ENCODE data around the gene RBM26. TPM values are rescaled to one million over a fixed set of nuclear protein-coding genes. Genes with fewer than 3 reads are reported as not detected.

Gene RBM26
- total and polyA plus RNA-seq, 2 donors (not counting 1 experiment from before 2014, with no cell fraction given), result 19.9 to 20.3 TPM

GRCh38 chr13:79404985-79405384, 1.1 kb downstream of the RBM26 start:
- Histone ChIP-seq H3K27me3 (ENCODE audit: control insufficient read depth, insufficient read depth, low read length) (no peaks in the 10 kb centered on the region), H3K4me3 (replicated peaks in 1 of 4; ENCODE audit: control extremely low read depth in 1 of 4, insufficient read depth in 1 of 4, low read depth in 3 of 4, low read length in 4 of 4) (peak overlapping the region; percentile 58 to 97 (median 83)), H3K79me2 (ENCODE audit: control insufficient read depth, insufficient read depth, low read length) (peaks cover 57% of the 10 kb centered on the region), H3K4me2 (ENCODE audit: extremely low read depth, insufficient read depth, low read length) (peak overlapping the region; percentile 96), H4K20me1 (ENCODE audit: control insufficient read depth, extremely low read depth, insufficient read depth, low read length) (no peaks in the 10 kb centered on the region), H3K9ac (ENCODE audit: insufficient read depth, low read length) (peak overlapping the region; percentile 97), H3K9me3 (ENCODE audit: control insufficient read depth, insufficient read depth, low read depth, low read length) (no peaks in the 10 kb centered on the region), H2AFZ (ENCODE audit: low read length) (no peak overlapping the region), H3K27ac (ENCODE audit: insufficient read depth, low read length) (peak overlapping the region; percentile 95), H3K36me3 (ENCODE audit: control insufficient read depth, insufficient read depth, low read length) (no peaks in the 10 kb centered on the region), H3K4me1 (ENCODE audit: control insufficient read depth, extremely low read depth, insufficient read depth, low read length) (no peaks in the 10 kb centered on the region)
- DNase-seq (ENCODE audit: low read depth in 2 of 2), result peak in 1 of 2 donors; percentile 23
- TF ChIP-seq CTCF (conservative IDR thresholded peaks at IDR 0.05 in 1 of 2, IDR thresholded peaks at IDR 0.05 in 1 of 2; ENCODE audit: low read depth in 1 of 2, low read length in 2 of 2) (no peak), EZH2 (IDR thresholded peaks at IDR 0.05; ENCODE audit: low read length, missing control alignments) (no peak)

- Histone ChIP-seq H3K27ac (ENCODE audit: insufficient read depth, low read length) (peak overlapping the region; percentile 95), H3K4me2 (ENCODE audit: extremely low read depth, insufficient read depth, low read length) (peak overlapping the region; percentile 96), H3K4me3 (replicated peaks in 1 of 4; ENCODE audit: control extremely low read depth in 1 of 4, insufficient read depth in 1 of 4, low read depth in 3 of 4, low read length in 4 of 4) (peak overlapping the region; percentile 58 to 97 (median 83)), H3K9me3 (ENCODE audit: control insufficient read depth, insufficient read depth, low read depth, low read length) (no peaks in the 10 kb centered on the region), H3K9ac (ENCODE audit: insufficient read depth, low read length) (no peak overlapping the region), H3K79me2 (ENCODE audit: control insufficient read depth, insufficient read depth, low read length) (peaks cover 63% of the 10 kb centered on the region), H3K27me3 (ENCODE audit: control insufficient read depth, insufficient read depth, low read length) (no peaks in the 10 kb centered on the region), H2AFZ (ENCODE audit: low read length) (no peak overlapping the region), H3K4me1 (ENCODE audit: control insufficient read depth, extremely low read depth, insufficient read depth, low read length) (no peaks in the 10 kb centered on the region), H3K36me3 (ENCODE audit: control insufficient read depth, insufficient read depth, low read length) (no peaks in the 10 kb centered on the region), H4K20me1 (ENCODE audit: control insufficient read depth, extremely low read depth, insufficient read depth, low read length) (no peaks in the 10 kb centered on the region)
- peak in 1 of 2 donors; percentile 7 for DNase-seq (ENCODE audit: low read depth in 2 of 2)
- TF ChIP-seq CTCF (conservative IDR thresholded peaks at IDR 0.05 in 1 of 2, IDR thresholded peaks at IDR 0.05 in 1 of 2; ENCODE audit: low read depth in 1 of 2, low read length in 2 of 2) (no peak), EZH2 (IDR thresholded peaks at IDR 0.05; ENCODE audit: low read length, missing control alignments) (no peak)
Measured at GRCh38 chr13:79404361-79404760, 1.7 kb downstream of the RBM26 start.

GRCh38 chr13:79403113-79403512, 2.9 kb downstream of the RBM26 start:
- peak overlapping the region in 3 of 4 experiments; percentile 58 to 97 (median 72) for H3K4me3 ChIP-seq (replicated peaks in 1 of 4; ENCODE audit: control extremely low read depth in 1 of 4, insufficient read depth in 1 of 4, low read depth in 3 of 4, low read length in 4 of 4)
- H2AFZ ChIP-seq (ENCODE audit: low read length), result no peak overlapping the region
- H3K79me2 ChIP-seq (ENCODE audit: control insufficient read depth, insufficient read depth, low read length), result peaks cover 73% of the 10 kb centered on the region
- H4K20me1 ChIP-seq (ENCODE audit: control insufficient read depth, extremely low read depth, insufficient read depth, low read length), result no peaks in the 10 kb centered on the region
- H3K27ac ChIP-seq (ENCODE audit: insufficient read depth, low read length), result no peak overlapping the region
- H3K27me3 ChIP-seq (ENCODE audit: control insufficient read depth, insufficient read depth, low read length), result no peaks in the 10 kb centered on the region
- H3K9ac ChIP-seq (ENCODE audit: insufficient read depth, low read length), result no peak overlapping the region
- H3K9me3 ChIP-seq (ENCODE audit: control insufficient read depth, insufficient read depth, low read depth, low read length), result no peaks in the 10 kb centered on the region
- DNase-seq (ENCODE audit: low read depth in 2 of 2), result no peak
- TF ChIP-seq CTCF (conservative IDR thresholded peaks at IDR 0.05 in 1 of 2, IDR thresholded peaks at IDR 0.05 in 1 of 2; ENCODE audit: low read depth in 1 of 2, low read length in 2 of 2) (no peak), EZH2 (IDR thresholded peaks at IDR 0.05; ENCODE audit: low read length, missing control alignments) (no peak)
- no peaks in the 10 kb centered on the region for H3K36me3 ChIP-seq (ENCODE audit: control insufficient read depth, insufficient read depth, low read length)
- peak overlapping the region; percentile 4 for H3K4me2 ChIP-seq (ENCODE audit: extremely low read depth, insufficient read depth, low read length)
- no peaks in the 10 kb centered on the region for H3K4me1 ChIP-seq (ENCODE audit: control insufficient read depth, extremely low read depth, insufficient read depth, low read length)

Measured in fibroblast of lung (primary cell).